HK-2 (cell line): ENCODE data around the gene UROS.

ENCODE experiments used
- DNase-seq: peaks from one replicate; pipeline ENCODE4 v3.0.0-alpha.2; 2018; ENCODE audit not compliant: unreplicated experiment

UROS gene

DNA sequence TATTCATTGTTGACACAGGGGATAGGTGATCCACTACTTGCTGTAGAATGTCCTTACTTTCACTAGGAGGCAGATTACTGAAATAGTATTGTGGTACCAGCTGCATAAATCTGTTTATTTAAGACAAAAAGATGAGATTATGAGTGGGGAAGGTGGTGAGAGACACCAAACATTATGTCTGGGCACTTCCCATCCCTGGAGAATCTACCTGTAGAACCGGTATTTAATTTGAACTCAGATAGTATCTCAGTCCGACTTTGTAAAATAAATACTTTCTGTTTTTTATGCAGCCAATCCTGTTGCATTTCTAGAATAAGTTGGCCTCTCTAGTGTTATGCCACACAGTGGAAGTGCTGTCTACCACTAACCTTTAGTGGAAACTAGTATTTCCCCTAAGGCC is 13.7 kb upstream of the UROS start:
- DNase-seq, result no peak

DNA sequence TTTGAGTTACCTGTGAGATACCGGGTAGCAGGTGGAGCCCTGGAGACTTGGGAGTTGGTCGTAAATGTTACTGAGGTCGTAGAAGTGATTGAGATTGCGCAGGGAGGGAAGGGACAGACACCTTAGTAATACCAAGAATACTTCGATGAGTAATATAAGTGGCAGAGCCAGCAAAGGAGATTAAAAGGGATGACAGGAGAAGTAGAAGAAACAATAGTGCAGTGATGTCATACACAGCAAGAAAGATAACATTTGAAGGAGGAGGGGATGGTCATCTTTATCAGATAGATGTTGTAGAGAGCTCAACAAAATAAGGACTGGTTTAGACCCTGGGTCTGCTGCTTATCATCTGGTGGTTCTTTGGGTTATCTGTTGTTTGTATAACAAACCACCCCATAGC is 5.3 kb upstream of the UROS start:
- no peak for DNase-seq

DNA sequence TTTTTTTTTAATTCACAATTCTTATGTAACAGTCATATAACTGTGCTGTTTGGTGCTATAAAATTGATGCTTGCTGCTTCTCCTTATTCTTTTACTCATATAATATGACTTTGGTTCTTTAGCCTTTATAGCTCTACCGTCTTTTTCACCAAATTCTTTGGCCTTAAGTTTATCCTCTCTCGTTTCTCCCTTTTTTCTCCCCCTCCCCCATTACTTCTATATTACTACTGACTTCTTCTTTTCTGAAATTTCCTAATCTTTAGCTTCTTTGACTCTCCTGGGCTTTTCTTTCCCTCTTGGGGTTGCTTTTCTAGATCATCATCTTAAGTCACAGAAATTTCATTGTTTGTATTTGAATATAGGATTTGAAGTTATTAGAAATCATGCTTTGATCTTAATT is 4.1 kb upstream of the UROS start:
- DNase-seq, result no peak

DNA sequence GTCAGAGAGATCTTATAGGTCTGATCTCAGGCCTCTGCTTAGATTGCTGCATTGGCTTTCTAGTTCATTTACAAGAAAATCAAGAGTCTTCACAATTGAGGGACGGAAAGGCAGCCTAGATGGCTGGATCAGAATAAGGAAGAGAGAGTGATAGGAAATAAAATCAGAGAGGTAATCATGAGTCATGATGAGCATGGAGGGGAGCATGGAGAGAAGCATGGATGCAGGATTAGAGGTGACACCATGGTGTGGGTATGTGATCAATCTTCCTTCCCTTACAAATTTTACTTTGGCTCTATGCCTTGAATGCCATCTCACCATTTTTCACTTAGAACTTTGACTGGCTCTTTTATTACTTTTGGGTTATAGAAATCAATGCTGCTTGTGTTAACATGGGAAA is 1.7 kb upstream of the UROS start:
- no peak for DNase-seq

DNA sequence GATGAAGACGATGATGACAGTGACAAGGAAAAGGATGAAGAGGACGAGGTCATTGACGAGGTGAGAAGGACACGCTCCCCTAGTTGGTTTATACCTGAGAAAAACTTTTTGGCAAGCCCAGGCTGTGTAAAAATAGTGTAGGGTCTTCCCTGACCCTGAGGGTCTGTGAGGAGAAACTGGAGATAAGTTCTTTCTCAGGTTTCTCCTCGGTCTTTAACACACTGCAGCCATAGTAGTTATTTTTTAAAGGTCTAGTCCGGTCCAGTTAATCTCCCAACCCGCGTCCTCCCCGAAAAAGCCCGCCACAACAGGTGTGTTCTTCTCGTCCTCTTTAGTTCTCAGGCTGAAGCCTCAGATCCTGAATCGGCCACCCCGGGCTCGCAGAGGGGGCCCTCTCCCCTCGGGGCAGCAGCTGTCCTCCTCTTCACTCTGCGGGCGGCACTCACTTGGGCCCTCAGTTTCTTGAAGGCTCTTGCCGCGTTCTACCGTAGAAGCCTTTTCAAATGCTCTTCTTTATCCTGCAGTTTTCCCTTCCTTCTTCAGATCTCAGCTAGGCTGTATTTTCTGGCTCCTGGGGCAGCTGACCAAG is 699 bp upstream of the UROS start:
- peak; percentile 33 for DNase-seq

DNA sequence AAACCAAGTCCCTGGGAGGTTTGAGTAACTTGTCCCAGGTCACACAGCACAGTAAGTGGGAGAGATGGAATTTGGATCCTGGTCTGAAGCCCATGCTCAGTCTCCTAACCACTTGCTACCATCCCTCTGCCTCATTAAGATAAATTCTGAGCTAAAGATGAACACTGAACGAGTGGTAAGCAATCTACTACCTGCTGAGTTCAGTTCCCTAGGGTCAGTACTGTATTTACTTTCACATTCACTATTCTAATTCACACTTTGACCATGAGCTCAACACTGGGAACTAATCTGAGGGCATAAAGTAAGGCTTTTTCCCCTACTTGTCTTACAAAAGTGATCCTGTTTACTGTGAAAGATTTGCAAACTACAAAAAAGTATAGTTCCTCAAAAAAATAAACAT is 2.4 kb downstream of the UROS start:
- DNase-seq, result no peak

DNA sequence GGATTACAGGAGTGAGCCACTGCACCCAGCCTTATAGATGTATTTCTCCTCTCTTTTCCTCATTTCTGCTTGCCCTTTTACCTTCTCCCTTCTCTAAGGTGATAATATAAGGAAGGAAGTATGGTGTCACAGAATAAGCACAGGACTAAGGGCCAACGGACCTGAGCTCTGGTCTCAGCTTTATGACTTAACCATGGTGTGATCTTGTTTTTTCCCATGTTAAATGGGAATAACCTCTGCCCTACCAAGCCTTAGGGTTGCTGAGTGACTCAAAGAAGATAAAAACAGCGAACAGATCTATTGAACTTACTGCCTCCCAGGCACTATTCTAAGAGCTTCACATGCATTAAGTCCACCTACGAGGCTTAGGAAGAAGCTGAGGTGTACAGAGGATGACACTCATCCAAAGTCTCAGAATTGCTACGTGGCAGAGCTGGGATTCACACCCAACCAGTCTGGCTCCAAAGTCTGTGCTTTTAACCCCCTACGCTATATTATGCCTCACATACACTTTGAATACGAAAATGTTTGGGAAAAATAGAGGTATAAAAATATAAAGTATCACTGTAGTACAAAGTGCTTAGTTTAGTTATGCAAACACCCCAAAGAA is 5.6 kb downstream of the UROS start:
- DNase-seq, result no peak

DNA sequence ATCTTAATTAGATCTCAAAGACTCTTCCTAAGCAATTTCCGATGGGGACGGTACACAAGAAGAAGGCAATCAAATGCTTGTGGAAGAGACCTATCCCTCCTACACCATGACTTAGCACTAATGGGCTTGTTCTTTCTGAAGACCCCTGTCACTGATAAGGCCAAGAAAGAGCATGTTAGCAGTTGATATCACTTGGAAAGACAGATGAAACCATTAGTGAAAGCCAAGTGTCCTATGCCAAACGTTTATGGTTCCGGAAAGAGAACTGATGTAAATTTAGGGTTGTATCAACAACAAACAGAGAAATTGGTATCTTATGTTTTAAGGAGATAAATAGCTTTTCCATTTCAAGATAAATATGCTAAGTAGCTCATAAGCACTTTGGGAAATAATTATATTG is 6.5 kb downstream of the UROS start:
- DNase-seq, result no peak

DNA sequence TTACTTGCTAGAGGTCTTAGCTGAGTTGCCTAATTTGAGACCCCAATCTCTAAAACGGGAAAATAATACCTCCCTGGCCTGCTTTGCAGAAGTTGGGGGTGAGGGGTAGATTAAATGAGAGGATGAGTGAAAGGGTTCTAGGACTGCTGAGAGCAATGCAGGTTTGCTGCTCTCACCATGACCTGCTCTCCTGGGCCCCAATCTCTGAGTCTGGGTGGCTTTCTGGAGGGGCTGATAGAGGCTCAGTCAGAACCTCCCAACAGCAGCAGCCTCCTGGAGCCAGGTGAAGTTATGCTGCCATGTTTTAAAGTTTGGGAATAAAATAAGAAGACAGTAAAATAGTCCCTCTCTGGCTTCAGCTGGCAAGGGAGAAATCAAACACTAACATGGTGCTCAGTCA is 7.3 kb downstream of the UROS start:
- DNase-seq, result no peak

DNA sequence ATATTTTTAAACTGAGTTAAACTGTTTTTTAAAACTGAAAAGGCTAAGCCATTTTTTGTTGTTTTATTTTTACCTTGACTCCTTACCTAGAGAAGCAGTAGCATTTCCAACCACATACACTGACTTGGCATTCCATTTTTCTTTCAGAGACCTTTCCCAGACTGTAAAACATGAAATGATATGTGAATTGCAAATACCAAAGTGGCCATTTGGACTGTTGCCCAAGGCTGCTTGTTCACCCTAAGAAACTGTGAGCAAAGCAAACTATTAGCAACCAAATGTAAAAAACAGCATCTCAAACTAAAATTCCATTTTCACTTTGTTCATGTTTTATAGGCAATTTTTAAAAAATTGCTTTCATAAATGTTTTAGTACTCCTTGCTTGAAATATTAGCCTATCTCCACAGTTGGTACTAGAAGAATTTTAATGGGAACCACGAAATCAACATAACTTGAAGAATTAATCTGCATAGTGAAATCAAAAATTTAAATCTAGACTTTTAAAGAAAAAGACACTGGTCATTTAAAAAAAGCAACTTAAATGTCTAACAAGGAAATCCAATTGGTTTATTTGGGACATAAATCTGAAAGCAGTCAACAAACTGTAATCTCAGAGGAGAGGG is 10.8 kb downstream of the UROS start:
- no peak for DNase-seq

DNA sequence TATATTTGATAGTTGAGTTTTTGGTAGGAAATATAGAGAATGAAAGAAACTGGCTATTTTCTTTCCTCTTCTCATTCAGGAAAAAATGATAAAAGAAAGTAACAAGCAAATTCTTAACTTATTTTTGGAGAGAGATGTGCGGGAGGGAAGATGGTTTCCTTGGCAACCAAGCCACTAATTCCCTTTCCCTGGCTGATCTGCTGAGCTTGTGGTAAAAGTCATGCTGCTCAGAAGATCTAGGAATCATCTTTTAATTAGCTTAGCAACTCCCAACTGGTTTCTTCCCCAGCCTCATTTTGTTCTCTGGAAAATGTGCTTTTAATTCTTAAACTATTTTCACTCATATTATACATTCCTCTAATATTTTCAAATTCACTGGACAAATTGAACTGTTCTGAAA is 11.8 kb downstream of the UROS start:
- DNase-seq, result no peak

DNA sequence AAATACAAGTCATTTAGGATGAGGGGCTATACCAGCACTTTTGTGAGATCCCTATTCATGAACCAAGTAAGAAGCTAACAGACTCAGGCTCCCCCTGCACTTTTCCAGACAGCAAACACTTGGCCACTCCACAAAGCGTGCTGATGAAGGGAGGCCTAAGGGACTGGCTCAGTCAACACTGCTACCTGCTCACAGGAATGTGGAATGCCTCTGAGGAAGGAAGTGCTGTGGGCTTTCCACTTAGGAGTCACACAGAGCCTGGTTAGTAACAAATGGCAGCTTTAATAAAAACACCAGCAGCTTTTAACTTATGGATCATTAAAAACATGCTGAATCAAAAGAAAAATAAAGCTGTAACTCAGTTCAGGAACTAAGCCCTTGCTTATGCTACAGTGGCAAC is 15.0 kb downstream of the UROS start:
- DNase-seq, result no peak

DNA sequence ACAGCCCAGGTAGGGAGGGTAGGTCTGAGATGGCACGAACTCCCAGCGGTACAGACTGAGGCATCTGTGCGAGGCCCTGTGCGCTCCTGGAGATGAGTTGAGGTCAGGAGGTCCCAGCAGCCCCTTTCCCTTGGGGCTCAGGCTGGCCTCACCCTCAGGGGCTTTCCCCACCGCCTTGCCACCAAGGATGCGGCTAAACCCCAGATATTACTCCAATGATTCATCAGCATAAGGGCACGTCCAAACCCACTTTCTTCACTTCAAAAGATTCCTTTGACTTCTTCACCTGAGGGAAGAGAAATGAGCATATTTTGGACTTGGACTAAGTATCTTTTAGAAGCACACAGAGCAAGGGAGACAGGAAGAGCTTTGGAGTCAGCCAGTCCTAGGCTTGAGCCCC is 20.3 kb downstream of the UROS start:
- DNase-seq, result peak; percentile 69

DNA sequence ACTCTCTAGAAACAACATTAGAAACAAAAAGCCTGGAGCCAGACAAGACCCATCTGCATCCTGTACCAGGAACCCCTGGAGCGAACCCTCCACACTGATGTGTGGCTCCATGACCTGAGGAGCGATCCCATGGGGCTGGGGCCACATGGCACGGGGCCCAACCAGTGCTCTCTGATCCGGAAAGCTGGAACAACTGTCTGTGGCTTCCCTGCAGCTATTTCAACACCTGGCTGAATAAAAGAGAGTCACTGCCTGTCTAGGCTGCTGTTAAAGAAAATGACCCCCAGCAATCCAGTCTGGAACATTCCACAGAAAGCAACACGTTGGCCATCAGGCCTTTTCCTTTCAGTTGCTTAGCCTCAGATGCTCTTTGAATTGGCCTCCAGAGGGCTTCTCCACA is 20.9 kb downstream of the UROS start:
- peak; percentile 48 for DNase-seq

DNA sequence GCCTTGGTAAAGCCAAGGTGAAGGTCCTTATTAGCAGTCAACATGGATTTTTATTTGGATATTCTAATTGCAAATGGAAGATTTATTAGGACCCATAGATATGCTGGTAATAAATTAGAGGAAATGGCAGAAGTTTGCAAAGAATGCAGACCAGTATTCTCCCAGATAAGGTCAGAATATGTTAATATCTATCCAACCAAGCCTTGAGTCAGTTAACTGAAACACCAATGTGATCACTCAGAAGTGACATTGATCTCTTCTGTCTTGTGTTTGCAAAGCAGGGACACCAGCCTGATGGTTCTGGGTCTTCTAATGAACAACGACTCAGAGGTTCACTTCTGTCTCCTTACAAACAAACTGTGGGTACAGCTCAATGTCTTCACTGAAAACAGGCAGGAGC is 21.5 kb downstream of the UROS start:
- no peak for DNase-seq

DNA sequence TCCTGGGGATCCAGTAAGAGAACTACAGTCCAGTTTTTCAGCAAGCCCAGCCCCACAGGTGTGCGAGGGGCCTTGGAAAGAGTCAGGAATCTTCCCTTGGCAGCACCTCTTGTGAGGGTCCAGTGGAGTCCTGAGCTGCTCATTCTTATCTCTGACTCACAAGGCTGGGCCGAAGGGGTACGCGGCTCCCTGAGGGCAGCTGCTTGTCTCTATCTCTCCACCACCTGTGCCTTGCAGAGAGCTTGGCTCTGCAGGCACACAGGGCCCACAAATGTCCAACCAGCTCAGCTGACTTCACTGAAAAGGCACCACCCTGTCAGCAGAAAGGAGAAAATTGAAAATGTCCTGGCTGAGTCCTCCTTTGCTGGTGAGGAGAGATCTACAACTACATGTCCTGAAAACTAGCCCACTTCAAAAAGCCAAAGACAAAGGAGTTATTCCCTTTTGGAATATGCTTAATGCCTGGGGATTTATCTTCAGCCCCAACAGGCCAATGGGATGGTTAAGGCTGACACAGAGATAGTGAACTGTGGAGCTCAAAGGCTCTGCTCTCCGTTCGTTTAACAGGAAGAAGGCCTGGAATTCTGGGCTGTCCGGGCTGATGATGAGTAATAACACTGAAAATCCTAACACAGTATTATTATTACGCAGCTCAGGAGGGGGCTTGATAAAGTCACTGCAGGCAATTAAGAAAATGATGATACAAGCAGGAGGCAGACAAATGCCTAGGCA is 23.4 kb downstream of the UROS start:
- DNase-seq, result no peak

DNA sequence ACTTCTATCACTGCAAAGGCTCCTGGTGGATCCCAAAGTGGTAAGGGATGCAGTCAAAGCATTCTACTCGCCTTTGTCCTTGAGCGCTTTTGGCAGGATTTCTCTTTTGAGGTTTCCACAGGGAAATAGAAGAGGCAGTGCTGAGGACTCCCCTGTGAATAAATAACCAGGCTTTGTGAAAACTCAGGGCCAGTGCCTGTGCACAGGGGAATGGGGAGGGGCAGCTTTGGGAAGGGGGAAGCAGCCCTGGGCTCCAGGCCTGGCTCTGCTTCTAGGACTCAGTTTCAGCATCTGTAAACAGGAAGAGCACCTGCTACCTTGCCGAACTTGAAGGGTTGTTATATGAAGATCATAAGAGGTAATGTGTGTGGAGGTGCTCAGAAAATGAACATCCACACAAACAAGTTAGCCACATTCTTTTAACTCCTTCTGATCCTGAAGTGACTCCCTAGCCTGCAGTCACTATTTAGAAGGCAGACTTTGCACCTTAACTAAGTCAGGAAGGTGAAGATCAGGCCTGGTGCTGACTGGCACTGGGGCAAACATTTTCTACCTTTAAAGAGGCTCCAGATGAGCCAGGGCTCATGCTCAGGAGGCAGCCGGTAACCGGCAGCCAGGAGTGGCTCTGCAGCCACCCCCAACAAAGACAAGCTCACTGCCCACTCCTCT is 24.9 kb downstream of the UROS start:
- peak; percentile 46 for DNase-seq

DNA sequence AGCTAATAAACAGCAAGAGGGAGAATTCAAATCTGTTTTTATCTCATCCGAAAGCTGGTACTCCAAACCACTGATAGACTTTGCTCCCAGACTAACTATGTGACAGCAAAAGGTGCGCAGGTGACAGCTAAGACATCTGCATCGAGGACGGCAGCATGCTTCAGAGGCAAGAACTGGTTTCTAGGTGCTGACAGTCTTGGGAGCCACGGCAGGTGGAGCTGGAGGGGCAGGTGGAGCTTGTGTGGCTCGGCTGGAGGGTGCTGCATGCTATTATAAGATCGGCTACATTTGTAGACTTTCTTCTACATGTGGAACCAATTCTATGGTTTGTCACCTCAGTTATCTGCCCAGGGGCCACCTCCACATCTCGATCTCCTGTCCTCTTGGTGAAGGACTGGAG is 25.6 kb downstream of the UROS start:
- DNase-seq, result no peak

DNA sequence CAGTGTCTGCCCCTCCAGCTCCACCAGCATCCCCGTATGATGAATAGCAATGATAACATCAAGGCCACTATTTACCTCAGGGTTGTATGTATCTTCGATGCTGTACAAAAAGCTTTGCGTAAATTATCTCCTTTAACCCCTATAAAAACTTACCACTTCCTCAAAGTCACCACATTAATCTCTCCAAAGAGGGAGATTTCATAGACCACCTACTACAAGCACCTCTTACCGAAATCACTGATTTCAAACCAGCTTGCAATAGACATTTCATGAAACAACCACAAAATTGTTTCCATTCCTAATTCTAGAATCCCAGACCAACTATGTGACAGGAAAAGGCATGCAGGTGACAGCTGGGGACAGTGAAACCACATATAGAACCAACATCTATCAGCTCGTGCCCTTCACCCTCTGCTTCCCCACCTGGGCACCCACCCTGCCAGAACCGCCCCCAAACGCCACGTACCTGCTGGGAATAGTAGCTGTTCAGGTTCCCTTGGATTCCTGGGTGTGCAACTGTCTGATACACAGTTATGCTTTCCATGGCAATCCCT is 27.3 kb downstream of the UROS start:
- DNase-seq, result no peak

DNA sequence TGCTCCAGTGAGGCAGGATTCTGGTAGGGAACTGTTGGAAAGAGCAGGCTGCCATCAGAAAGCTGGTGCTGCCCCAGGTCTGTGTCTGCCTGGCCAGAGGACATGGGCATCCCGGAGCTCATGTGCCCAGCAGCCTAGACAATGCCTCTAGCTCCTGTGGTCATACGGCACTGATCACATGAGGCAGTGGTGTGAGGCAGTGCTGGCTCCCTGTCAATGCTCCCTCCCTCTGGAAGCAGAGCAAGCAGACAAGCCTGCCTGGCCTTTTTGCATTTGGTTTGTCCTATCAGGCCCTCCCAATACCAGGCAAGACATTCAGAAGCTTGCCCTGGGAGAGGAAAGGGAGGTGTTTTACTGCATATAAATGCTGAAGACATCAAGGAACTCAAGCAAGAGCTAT is 27.9 kb downstream of the UROS start:
- no peak for DNase-seq

DNA sequence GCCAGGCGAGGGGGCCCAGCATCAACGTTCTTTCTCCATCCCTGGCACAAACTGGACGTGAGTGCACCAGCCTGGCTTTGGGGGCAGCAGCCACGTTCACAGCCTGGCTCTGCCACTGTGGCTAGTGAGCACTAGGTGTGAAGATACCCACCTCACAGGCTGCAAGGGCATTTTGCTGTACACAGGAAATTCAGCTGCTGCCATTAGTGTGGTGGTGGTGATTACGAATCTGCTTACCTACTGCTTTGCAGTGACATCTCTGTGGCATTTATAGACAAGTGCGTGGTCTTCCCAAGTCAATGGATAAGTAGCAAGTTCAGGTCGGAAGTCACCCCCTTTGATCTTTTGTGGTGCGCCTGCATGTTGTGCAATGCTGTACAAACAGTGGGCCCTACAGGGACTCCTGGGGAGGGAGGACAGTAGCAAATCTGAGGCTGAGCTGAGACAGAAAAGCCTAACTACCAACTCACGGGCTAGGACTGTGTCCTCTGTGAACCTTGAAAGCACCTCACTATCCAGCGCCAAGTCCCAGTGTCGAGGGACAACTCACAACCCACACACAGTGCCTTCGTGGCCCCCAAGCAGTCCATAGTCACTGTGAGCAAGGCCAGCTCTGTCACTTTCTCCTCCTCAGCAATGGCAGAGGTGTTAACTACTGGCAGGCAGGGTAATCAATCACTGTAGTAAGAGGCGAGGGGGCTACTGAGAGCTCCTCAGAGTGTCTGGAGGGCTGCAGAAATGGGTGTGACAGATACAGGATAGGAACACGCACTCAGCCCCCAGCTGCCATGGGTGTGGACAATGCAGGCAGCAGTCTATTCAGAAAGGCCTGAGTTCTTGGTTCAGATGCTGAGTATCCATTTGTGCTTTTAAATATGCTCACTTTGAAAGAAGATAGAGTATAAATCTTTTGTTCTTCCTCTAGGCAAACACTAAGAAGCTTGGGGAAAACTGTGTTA is 30.4 kb downstream of the UROS start:
- no peak for DNase-seq
